Osteocyte (in vitro differentiated cells): ENCODE results near the gene RTP2. TPM values are rescaled to one million over a fixed set of nuclear protein-coding genes. Genes with fewer than 3 reads are reported as not detected.

Experiments used
- DNase-seq: peaks from one replicate; pipeline ENCODE4 v3.0.0; 2021; ENCODE audit warnings: mixed read lengths; ENCODE audit not compliant: unreplicated experiment; ENCODE audit errors: extremely low spot score
- H3K27ac Mint-ChIP-seq: one replicate; pipeline ENCODE4 v1.8.0; 2021; ENCODE audit warnings: mild to moderate bottlenecking, mixed read lengths; ENCODE audit not compliant: unreplicated experiment
- H3K27me3 Mint-ChIP-seq: one replicate; pipeline ENCODE4 v1.8.0; 2021; ENCODE audit warnings: mixed read lengths; ENCODE audit not compliant: unreplicated experiment
- H3K36me3 Mint-ChIP-seq: one replicate; pipeline ENCODE4 v1.8.0; 2021; ENCODE audit warnings: mixed read lengths; ENCODE audit not compliant: unreplicated experiment
- H3K4me1 Mint-ChIP-seq: one replicate; pipeline ENCODE4 v1.8.0; 2021; ENCODE audit warnings: mixed read lengths; ENCODE audit not compliant: unreplicated experiment
- H3K4me3 Mint-ChIP-seq: one replicate; pipeline ENCODE4 v1.8.0; 2021; ENCODE audit warnings: mild to moderate bottlenecking, moderate library complexity, mixed read lengths; ENCODE audit not compliant: unreplicated experiment
- H3K9me3 Mint-ChIP-seq: one replicate; pipeline ENCODE4 v1.8.0; 2021; ENCODE audit warnings: mixed read lengths; ENCODE audit not compliant: unreplicated experiment
- total RNA-seq: library from RNA; stranded (reverse); gene quantifications from 2 replicates; pipeline ENCODE4 v1.2.1, GENCODE V29; 2021
- TF ChIP-seq, protein P1 (sequence below): fragments of 200-600 bp; sonication (generic); IDR thresholded peaks from 2 replicates; pipeline ENCODE4 v1.5.0; 2021; ENCODE audit warnings: antibody characterized with exemption, mild to moderate bottlenecking, moderate library complexity

Gene RTP2
- total RNA-seq, 1 donor from 2014 or later = not detected

DNA sequence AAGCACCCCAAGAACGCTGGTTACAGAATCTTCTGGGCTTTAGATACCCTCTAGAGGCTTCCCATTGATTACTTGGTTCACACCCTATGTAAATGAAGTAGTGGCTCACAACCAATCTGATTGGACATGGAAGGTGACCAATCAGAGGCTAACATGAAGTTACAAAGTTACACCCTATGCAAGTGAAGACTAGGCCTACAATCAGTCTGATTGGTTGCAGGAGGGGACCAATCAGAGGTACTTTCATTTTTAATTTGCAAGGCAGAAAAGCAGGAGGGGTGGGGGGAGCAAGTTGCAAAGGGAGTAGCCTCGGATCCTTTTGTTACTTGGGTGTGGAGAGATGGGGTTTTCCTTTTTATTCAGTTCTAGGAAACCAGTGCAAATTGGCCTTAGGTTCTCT, 11.1 kb upstream of the RTP2 start:
- peaks cover 3% of the 10 kb centered on the region for H3K27me3 Mint-ChIP-seq
- no peak overlapping the region for H3K4me3 Mint-ChIP-seq
- no peaks in the 10 kb centered on the region for H3K4me1 Mint-ChIP-seq
- no peak overlapping the region for H3K27ac Mint-ChIP-seq
- no peaks in the 10 kb centered on the region for H3K9me3 Mint-ChIP-seq
- no peak for DNase-seq
- H3K36me3 Mint-ChIP-seq = no peaks in the 10 kb centered on the region
- TF ChIP-seq, protein P1, sequence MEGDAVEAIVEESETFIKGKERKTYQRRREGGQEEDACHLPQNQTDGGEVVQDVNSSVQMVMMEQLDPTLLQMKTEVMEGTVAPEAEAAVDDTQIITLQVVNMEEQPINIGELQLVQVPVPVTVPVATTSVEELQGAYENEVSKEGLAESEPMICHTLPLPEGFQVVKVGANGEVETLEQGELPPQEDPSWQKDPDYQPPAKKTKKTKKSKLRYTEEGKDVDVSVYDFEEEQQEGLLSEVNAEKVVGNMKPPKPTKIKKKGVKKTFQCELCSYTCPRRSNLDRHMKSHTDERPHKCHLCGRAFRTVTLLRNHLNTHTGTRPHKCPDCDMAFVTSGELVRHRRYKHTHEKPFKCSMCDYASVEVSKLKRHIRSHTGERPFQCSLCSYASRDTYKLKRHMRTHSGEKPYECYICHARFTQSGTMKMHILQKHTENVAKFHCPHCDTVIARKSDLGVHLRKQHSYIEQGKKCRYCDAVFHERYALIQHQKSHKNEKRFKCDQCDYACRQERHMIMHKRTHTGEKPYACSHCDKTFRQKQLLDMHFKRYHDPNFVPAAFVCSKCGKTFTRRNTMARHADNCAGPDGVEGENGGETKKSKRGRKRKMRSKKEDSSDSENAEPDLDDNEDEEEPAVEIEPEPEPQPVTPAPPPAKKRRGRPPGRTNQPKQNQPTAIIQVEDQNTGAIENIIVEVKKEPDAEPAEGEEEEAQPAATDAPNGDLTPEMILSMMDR = no peak

DNA sequence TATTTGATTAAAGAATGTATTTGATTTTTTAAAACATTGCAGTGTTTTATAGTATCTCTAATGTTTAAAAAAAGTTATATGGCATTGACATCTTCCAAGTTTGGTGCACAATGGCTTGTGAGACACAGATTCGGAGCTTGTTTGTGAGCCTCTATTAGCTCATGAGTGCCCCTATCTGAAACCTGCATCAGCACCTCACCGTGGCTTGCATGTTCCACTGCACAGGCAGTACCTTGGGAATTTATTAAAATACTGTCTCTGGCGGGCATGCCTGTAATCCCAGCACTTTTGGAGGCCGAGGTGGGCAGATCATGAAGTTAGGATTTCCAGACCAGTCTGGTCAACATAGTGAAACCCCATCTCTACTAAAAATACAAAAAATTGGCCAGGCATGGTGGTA, 6.8 kb upstream of the RTP2 start:
- TF ChIP-seq, protein P1 = no peak
- Mint-ChIP-seq H3K4me1 (peaks cover 4% of the 10 kb centered on the region), H3K27me3 (no peaks in the 10 kb centered on the region), H3K27ac (no peak overlapping the region), H3K9me3 (no peaks in the 10 kb centered on the region), H3K36me3 (no peaks in the 10 kb centered on the region), H3K4me3 (no peak overlapping the region)
- no peak for DNase-seq

DNA sequence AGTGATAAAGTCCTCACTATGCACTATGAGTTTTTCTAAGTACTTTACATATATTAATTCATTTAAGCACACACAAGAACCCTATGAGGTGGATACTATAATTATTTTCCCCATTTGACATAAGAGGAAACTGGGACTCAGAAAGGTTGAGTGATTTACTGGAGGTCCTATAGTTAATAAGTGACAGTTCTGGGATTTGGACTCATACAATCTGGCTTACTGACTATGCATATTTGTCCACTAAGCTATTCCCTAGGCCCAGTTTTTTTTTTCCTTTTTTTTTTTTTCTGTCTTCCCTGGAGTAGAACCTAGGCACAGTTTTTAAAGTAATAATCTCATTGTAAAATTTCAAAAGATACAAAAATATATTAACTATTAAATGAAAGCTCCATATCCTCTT, 6.3 kb upstream of the RTP2 start:
- DNase-seq = no peak
- H3K27me3 Mint-ChIP-seq = no peaks in the 10 kb centered on the region
- TF ChIP-seq, protein P1 = no peak
- H3K27ac Mint-ChIP-seq = no peak overlapping the region
- H3K4me3 Mint-ChIP-seq = no peak overlapping the region
- peaks cover 4% of the 10 kb centered on the region for H3K4me1 Mint-ChIP-seq
- H3K36me3 Mint-ChIP-seq = no peaks in the 10 kb centered on the region
- H3K9me3 Mint-ChIP-seq = no peaks in the 10 kb centered on the region

DNA sequence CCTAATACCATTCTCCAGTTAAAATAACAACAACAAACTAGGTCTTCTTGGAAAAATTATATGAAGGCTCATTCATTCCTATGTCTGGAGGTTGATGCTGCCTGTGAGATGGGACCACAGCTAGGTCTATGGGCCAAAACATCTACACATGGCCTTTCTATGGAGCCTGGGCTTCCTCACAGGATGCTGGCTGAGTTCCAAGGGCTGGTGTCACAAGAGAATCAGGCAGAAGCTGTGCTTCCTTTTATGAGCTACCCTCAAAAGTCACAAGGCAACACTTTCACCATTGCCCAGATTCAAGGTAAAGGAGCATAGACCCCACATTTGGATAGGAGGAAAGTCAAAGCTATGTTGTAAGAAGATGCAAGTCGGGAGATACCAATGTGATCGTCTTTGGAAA, 4.6 kb upstream of the RTP2 start:
- H3K27me3 Mint-ChIP-seq = no peaks in the 10 kb centered on the region
- H3K36me3 Mint-ChIP-seq = no peaks in the 10 kb centered on the region
- no peak overlapping the region for H3K27ac Mint-ChIP-seq
- TF ChIP-seq, protein P1 = no peak
- no peaks in the 10 kb centered on the region for H3K9me3 Mint-ChIP-seq
- H3K4me1 Mint-ChIP-seq = peaks cover 11% of the 10 kb centered on the region
- H3K4me3 Mint-ChIP-seq = no peak overlapping the region
- peak; percentile 27 for DNase-seq

DNA sequence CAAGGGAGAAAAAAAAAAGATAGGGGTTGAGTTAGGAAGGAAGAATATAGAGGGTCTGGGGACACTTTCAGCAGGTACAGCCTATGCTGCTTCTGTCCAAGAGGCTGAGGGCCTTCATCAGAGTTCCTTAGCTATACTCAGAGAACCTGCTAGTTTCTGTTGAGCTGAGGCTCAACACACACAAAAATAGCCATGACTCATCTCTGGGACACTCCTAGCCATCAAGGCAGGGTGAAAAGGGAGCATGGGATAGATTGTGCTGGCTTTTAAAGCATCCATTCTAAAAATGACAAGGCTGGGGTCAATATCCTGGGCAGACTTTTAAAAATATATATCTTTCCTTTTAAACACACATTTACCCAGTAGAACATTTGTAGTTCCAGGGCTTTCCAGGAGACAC, 2.8 kb upstream of the RTP2 start:
- Mint-ChIP-seq H3K27me3 (no peaks in the 10 kb centered on the region), H3K9me3 (no peaks in the 10 kb centered on the region), H3K4me3 (no peak overlapping the region), H3K36me3 (no peaks in the 10 kb centered on the region), H3K27ac (no peak overlapping the region), H3K4me1 (peaks cover 11% of the 10 kb centered on the region)
- TF ChIP-seq, protein P1 = no peak
- DNase-seq = no peak
